ENCODE data around the gene ZNF429.
"Not testable (repeated sequence)": the region's sequence is repeated elsewhere in the genome, so short reads cannot be mapped to it uniquely, and the experiment has no call there.

Gene ZNF429

DNA sequence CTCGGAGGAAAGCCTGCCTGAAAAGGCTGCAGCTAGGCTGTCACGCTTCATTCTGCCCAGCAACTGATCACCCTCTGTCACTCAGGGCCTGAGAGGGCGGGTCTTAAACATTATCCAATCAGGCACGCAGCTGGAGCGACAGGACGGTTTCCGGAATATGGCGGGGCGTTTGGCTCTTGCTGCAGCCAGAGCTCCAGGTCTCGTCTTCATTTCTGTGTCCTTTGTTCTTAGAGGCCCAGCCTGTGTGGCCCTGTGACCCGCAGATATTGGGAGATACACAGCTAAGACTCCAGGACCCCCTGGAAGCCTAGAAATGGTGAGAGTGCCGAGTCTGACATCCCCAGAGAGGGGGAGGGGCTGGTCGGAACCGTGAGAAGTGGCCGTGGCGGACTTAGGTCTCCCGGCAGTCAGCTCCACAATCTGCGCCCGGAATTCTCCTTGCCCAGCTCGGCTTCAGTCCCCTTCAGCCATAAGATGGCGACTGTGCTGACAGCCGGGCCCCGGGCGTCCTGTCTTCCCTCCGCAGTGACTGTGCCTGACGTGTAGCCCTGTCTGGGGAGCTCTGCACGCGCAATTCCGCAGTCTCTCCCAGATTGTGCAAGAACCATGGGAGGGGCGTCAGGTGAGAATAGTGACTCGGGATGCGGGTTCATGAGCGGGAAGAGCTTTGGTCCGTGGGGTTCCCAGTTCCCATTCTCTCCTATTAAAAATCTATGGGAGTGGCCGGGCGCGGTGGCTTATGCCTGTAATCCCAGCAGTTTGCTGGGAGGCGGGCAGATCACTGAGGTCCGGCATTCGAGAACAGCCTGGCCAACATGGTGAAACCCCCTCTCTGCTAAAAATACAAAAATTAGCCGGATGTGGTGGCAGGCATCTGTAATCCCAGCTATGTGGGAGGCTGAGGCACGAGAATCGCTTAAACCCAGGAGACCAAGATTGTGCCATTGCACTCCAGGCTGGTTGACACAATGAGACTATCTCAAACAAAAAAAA lies at the start of gene ZNF429:
ZNF429 (plus strand) TSS at position 144 of the 993 bp plus-strand sequence; CDS start at position 314, 170 bp downstream.
- peak; percentile 94 for DNase-seq

DNA sequence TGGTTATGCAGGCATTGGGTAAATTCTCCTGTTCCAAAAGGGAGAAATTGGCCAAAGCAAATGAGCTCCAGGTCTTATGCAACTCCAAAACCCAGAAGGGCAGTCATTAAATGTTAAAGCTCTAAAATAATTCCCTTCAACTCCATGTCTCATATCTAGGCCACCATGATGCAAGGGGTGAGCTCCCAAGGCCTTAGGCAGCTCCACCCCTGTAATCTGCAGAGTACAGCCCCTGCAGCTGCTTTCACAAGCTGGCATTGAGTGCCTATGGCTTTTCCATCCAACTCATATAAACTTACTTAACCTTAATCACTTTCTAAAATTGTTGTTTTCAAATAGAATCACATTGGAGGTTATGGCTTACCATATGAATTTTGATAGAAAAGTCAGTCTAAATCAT lies 44.7 kb upstream of the ZNF429 start:
- DNase-seq, result no peak

DNA sequence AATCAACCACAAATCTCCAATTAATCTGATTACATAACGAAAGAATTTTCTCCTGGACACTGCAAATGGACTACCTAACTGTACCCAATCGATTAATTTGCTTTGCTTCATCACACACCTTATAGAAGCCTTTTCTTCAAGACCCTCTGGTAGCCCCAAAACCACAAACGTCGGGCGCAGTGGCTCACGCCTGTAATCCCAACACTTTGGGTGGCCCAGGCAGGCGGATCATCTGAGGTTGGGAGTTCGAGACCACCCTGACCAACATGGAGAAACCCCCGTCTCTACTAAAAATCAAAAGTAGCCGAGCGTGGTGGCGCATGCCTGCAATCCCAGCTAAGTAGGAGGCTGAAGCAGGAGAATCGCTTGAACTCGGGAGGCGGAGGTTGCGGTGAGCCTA lies 42.9 kb upstream of the ZNF429 start:
- no peak for DNase-seq

GRCh38 chr19:21463449-21464105 lies 41.8 kb upstream of the ZNF429 start:
- DNase-seq, result peak; percentile 2

- no peak for DNase-seq
These were observed 38.8 kb upstream of the ZNF429 start for GRCh38 chr19:21466627-21467026.

- no peak for DNase-seq
These were observed 36.6 kb upstream of the ZNF429 start for GRCh38 chr19:21468791-21469190.

GRCh38 chr19:21472507-21472906 lies 32.9 kb upstream of the ZNF429 start:
- no peak for DNase-seq

- DNase-seq, result peak; percentile 74
These were observed 30.7 kb upstream of the ZNF429 start for GRCh38 chr19:21474671-21475181.

DNA sequence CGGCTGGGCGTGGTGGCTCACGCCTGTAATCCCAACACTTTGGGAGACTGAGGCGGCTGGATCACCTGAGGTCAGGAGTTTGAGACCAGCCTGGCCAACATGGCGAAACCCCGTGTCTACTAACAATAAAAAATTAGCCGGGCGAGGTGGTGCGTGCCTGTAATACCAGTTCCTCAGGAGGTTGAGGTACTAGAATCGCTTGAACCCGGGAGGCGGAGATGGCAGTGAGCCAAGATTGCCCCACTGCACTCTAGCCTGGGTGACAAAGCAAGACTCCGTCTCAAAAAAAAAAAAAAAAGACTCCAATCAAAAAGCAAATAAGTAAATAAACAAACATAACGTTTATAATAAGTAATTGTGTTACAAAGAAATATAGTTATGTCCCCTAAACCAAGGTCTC lies 23.0 kb upstream of the ZNF429 start:
- not testable (repeated sequence) for DNase-seq

DNA sequence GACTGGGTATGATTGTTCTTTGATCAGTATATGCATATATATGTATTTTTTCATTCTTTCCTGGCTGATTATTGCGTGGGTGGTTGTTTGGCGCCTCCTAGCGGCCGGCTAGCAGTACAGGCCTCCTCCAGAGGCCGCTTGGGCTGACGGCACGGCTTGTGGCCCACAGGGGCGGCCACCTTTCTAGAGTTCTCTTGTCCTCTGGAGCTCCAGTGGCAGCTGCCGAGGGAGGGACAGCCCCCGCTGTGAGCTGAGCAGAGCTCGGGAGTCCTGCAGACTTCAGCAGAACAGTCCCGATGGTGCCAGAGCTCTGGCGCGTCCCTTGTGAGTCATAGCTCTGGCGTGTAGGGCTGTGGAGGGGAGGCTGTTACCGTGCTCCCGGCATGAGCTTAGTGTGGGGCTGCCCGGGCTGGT lies 22.5 kb upstream of the ZNF429 start:
- DNase-seq, result peak; percentile 41

- DNase-seq, result peak; percentile 33
These were observed 21.7 kb upstream of the ZNF429 start for GRCh38 chr19:21483589-21484170.

DNA sequence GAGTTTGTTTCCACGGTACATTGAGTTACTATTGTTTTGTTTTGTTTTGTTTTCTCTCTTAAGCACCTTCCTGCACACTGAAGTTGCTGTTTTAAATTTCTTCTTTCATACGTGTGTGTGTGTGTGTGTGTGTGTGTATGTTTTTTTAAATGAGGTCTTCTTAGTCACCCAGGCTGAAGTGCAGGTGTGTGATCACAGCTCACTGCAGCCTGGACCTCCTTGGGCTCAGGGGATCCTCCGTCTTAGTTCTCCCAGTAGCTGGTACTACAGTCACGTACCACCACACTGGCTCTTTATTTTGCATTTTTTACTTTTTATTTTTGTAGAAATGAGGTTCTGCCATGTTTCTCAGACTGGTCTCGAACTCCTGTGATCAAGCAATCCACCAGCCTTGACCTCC lies 20.8 kb upstream of the ZNF429 start:
- no peak for DNase-seq

GRCh38 chr19:21485926-21486325 lies 19.5 kb upstream of the ZNF429 start:
- DNase-seq, result no peak

GRCh38 chr19:21487969-21488368 lies 17.4 kb upstream of the ZNF429 start:
- no peak for DNase-seq

DNA sequence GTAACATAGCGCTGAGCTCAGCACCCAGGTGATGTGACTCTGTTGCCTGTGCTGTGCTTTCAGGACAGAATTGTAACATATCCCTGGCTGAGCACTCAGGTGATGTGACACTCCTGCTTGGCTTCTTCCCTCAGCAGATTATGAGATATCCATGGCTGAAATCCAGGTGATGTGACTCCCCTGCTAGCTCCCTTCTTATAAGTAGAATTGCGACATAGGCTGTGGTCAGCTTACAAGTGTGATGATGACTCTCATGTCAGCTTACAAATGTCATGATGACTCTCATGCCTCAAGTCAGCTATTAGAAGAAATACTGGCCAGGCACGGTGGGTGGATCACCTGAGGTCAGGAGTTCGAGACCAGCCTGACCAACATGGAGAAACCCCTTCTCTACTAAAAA lies 14.3 kb upstream of the ZNF429 start:
- peak; percentile 5 for DNase-seq

- peak; percentile 4 for DNase-seq
These were observed 12.2 kb upstream of the ZNF429 start for GRCh38 chr19:21492947-21493906.

GRCh38 chr19:21496876-21497275 lies 8.5 kb upstream of the ZNF429 start:
- no peak for DNase-seq

- DNase-seq, result no peak
These were observed 6.8 kb upstream of the ZNF429 start for GRCh38 chr19:21498651-21499050.

DNA sequence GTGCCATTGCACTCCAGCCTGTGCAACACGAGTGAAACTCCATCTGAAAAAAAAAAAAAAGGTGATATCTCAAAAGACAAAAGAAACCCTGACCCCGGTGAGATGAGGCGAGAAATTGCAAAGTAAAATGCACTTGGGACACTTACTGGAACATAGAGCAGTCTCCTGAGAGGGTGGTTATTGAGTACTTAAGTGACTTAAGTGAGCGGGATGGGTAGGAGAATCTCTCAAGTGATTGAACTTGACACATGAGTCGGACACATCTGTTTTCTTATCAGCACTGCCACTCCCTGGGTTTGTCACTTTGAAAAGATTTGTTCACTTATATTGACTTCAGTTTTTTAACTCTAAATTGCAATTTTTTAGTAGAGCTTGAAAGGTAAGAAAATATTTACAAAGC lies 2.8 kb downstream of the ZNF429 start:
- DNase-seq, result no peak

DNA sequence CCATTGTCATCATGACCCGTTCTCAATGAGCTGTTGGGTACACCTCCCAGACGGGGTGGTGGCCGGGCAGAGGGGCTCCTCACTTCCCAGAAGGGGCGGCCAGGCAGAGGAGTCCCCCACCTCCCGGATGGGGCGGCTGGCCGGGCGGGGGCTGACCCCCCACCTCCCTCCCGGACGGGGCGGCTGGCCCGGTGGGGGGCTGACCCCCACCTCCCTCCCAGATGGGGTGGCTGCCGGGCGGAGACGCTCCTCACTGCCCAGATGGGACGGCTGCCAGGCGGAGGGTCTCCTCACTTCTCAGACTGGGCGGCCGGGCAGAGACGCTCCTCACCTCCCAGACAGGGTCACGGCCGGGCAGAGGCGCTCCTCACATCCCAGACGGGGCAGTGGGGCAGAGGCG lies 5.7 kb downstream of the ZNF429 start:
- DNase-seq, result not testable (repeated sequence)

DNA sequence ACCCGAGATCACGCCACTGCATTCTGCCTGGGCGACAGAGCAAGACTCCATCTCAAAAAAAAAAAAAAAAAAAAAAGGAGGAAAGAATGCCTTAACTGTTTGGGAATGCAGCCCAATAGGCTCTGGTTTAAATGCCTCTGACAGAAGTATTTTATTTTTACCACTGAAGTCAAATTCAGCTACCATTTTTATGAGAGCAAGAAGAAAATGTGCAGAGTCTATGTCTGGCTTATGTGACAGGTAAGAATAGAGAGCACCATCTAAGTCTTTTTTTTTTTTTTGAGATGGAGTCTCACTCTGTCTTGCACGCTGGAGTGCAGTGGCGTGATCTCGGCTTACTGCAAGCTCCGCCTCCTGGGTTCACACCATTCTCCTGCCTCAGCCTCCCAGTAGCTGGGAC lies 7.2 kb downstream of the ZNF429 start:
- not testable (repeated sequence) for DNase-seq

DNA sequence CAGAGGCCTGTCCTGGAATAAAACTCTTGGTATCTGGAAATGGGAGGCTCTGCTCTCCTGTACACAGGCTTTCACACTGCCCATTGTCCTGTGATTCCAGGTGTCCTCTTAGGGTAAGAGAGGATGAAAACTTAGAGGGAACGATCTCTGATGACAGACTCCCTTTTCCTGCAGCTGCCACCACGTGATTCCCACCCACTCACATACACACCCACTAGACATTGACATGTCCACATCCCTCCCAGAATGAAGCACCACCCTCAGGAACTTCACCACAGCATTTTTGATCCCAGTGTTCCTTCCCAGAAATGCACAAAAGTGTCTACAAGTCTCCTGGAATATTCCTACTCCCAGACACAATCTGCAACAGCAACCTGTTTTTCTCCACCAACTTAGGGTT lies 8.2 kb downstream of the ZNF429 start:
- DNase-seq, result no peak
